Progenitor cell of endocrine pancreas (in vitro differentiated cells): ENCODE data around the gene BMP5. TPM values are rescaled to one million over a fixed set of nuclear protein-coding genes. Genes with fewer than 3 reads are reported as not detected.

ENCODE experiments used
- DNase-seq: peaks from one replicate; pipeline ENCODE4 v3.0.0; 2021; ENCODE audit warnings: low spot score; ENCODE audit not compliant: unreplicated experiment
- H3K27ac Mint-ChIP-seq: 2 replicates; pipeline ENCODE4 v1.8.0; 2021; ENCODE audit warnings: mild to moderate bottlenecking, moderate library complexity, mixed read lengths
- H3K27me3 Mint-ChIP-seq: 2 replicates; pipeline ENCODE4 v1.8.0; 2021; ENCODE audit warnings: mixed read lengths
- H3K36me3 Mint-ChIP-seq: 2 replicates; pipeline ENCODE4 v1.8.0; 2022; ENCODE audit warnings: mixed read lengths; ENCODE audit not compliant: insufficient read depth
- H3K4me1 Mint-ChIP-seq: 2 replicates; pipeline ENCODE4 v1.8.0; 2021; ENCODE audit warnings: low read depth, mixed read lengths
- H3K4me3 Mint-ChIP-seq: 2 replicates; pipeline ENCODE4 v1.8.0; 2021; ENCODE audit warnings: low read depth, mild to moderate bottlenecking, moderate library complexity, mixed read lengths
- H3K9me3 Mint-ChIP-seq: 2 replicates; pipeline ENCODE4 v1.8.0; 2021; ENCODE audit warnings: low read depth, mixed read lengths
- CTCF ChIP-seq: fragments of 200-600 bp; sonication (generic); IDR thresholded peaks from one replicate; pipeline ENCODE4 v1.5.0; 2021; ENCODE audit warnings: antibody characterized with exemption, mild to moderate bottlenecking; ENCODE audit not compliant: unreplicated experiment
- long read RNA-seq: library from polyadenylated mRNA; unstranded; transcript quantifications from one replicate; pipeline ENCODE4 v2.0.0, GENCODE V29; 2020
- total RNA-seq: library from RNA; stranded (reverse); gene quantifications from 2 replicates; pipeline ENCODE4 v1.2.1, GENCODE V29; 2021

The BMP5 gene
- 0.91 and 1.7 TPM in 2 replicates for total RNA-seq
- long read RNA-seq, partial matches to known transcripts, result 4 of 8 reads
- long read RNA-seq, other reads (novel, unspliced or antisense), result 2 of 8 reads

- no peak for TF ChIP-seq CTCF
- Mint-ChIP-seq H3K36me3 (no peaks in the 10 kb centered on the region), H3K27ac (no peak within 1 kb of the TSS), H3K4me3 (peak within 1 kb of the TSS; percentile 25), H3K27me3 (no peaks in the 10 kb centered on the region), H3K4me1 (peaks cover 7% of the 10 kb centered on the region), H3K9me3 (no peaks in the 10 kb centered on the region)
- no peak for DNase-seq
Measured at GRCh38 chr6:55875400-55875799, at the start of gene BMP5. Gene BMP5 (minus strand): TSS chr6:55875590. CDS start chr6:55874865, 725 bp downstream.

GRCh38 chr6:55922406-55922805 is 47.0 kb upstream of the BMP5 start:
- Mint-ChIP-seq H3K4me3 (no peak overlapping the region), H3K4me1 (no peaks in the 10 kb centered on the region), H3K9me3 (no peaks in the 10 kb centered on the region), H3K27me3 (no peaks in the 10 kb centered on the region), H3K27ac (no peak overlapping the region), H3K36me3 (no peaks in the 10 kb centered on the region)
- no peak for DNase-seq
- no peak for TF ChIP-seq CTCF

DNA sequence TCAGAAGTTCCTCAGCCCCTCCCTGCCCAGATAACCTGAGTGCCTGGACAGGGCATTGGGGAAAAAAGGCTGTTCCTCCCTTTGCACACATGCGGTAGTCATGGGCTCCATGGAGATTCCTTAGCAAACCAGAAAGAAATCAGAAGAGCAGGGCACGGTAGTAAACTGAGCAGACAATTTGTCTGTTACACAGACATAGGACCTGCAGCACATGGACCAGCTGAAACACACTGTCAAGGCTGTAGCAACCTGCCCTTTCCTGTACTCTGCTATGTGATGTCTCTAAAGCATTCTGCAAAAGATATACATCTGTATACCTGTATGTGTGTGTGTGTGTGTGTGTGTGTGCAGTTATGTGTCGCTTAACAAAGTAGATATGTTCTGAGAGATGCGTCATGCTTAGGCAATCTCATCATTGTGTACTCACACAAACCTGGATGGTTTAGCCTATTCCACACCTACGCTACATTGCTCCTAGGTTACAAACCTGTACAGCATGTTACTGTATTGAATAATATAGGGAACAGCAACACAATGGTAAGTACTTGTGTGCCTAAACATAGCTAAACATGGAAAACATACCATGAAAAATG is 44.4 kb upstream of the BMP5 start:
- Mint-ChIP-seq H3K27me3 (no peaks in the 10 kb centered on the region), H3K4me1 (peaks cover 1% of the 10 kb centered on the region), H3K27ac (no peak overlapping the region), H3K36me3 (no peaks in the 10 kb centered on the region), H3K4me3 (no peak overlapping the region), H3K9me3 (no peaks in the 10 kb centered on the region)
- no peak for TF ChIP-seq CTCF
- DNase-seq, result no peak

DNA sequence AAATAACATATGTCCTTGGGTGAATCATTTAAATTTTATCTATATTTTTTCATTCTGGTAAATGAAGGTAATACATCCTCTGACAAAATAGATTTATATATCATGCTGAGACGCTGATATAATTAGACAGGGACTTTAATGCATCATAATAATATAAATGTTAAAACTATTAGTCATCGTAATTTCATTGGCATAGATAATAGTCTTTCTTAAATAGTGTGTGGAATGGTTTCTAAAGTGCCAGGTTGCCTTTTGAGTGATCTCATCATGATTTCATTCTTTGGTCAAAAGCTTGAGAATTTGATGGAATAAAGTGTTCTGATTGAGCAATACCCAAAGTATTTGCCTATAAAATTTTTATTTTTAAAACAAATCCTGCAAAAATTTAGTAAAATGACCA is 43.2 kb upstream of the BMP5 start:
- no peaks in the 10 kb centered on the region for H3K36me3 Mint-ChIP-seq
- H3K27ac Mint-ChIP-seq, result no peak overlapping the region
- no peak for TF ChIP-seq CTCF
- H3K4me1 Mint-ChIP-seq, result peaks cover 1% of the 10 kb centered on the region
- DNase-seq, result no peak
- H3K9me3 Mint-ChIP-seq, result no peaks in the 10 kb centered on the region
- no peaks in the 10 kb centered on the region for H3K27me3 Mint-ChIP-seq
- no peak overlapping the region for H3K4me3 Mint-ChIP-seq

DNA sequence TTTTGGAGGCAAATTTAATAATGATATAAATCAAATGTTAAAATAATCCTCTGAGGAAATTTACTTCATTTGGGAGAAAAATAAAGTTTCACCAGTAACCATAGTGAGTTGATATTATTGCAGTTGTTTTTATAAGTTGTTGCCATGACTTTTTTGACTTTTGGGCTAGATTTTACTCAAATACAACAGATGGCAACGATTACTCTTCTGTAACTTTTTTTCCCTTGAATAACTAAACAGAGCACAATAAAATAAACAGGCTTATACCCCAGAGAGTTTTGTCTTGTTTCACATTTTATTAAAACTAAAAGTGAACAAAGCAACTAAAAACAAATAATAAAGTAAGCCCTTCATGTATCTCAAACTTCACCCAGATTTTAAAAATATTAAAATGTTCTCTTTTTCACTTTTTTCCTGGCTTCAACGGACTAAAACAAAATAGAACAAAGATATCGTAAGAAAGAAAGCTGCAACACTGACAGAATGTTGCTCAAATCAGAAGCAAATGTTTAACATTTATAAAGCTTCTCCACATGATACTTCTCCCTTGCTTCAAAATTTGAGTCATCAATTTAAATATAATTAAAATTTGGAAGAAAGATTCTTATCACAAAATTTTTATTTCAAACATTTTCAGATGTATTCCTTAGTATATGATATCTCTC is 42.5 kb upstream of the BMP5 start:
- TF ChIP-seq CTCF, result no peak
- Mint-ChIP-seq H3K4me3 (no peak overlapping the region), H3K36me3 (no peaks in the 10 kb centered on the region), H3K9me3 (no peaks in the 10 kb centered on the region), H3K27me3 (no peaks in the 10 kb centered on the region), H3K4me1 (peaks cover 1% of the 10 kb centered on the region), H3K27ac (no peak overlapping the region)
- DNase-seq, result no peak
